Hematopoietic multipotent progenitor cell treated with erythropoietin and hydrocortisone succinate and interleukin-3 and kit ligand, for 17 days (in vitro differentiated cells): ENCODE results near the gene ACVR2B.

Experiments used
- DNase-seq: peaks from one replicate; pipeline ENCODE4 v3.0.0-alpha.2; 2015; ENCODE audit warnings: low spot score

The ACVR2B gene

GRCh38 chr3:38458796-38459498 lies 5.3 kb downstream of the ACVR2B start:
- no peak for DNase-seq

GRCh38 chr3:38459499-38460048 lies 5.9 kb downstream of the ACVR2B start:
- DNase-seq, result no peak

GRCh38 chr3:38460377-38461270 lies 6.9 kb downstream of the ACVR2B start:
- DNase-seq, result no peak

GRCh38 chr3:38465588-38466154 lies 12.0 kb downstream of the ACVR2B start:
- no peak for DNase-seq

- no peak for DNase-seq
Observed at GRCh38 chr3:38468765-38469164, 15.1 kb downstream of the ACVR2B start.

GRCh38 chr3:38469852-38470251 lies 16.2 kb downstream of the ACVR2B start:
- no peak for DNase-seq

- no peak for DNase-seq
Observed at GRCh38 chr3:38471260-38471857, 17.7 kb downstream of the ACVR2B start.

GRCh38 chr3:38472342-38472741 lies 18.7 kb downstream of the ACVR2B start:
- no peak for DNase-seq

GRCh38 chr3:38473229-38473628 lies 19.5 kb downstream of the ACVR2B start:
- no peak for DNase-seq

GRCh38 chr3:38474928-38475605 lies 21.4 kb downstream of the ACVR2B start:
- no peak for DNase-seq

- DNase-seq, result no peak
Observed at GRCh38 chr3:38475716-38476115, 22.0 kb downstream of the ACVR2B start.

- no peak for DNase-seq
Observed at GRCh38 chr3:38476157-38476756, 22.6 kb downstream of the ACVR2B start.

- no peak for DNase-seq
Observed at GRCh38 chr3:38477057-38477820, 23.5 kb downstream of the ACVR2B start.

GRCh38 chr3:38477839-38478450 lies 24.3 kb downstream of the ACVR2B start:
- no peak for DNase-seq

GRCh38 chr3:38478901-38479300 lies 25.2 kb downstream of the ACVR2B start:
- no peak for DNase-seq

GRCh38 chr3:38479431-38480092 lies 25.9 kb downstream of the ACVR2B start:
- DNase-seq, result peak; percentile 51

GRCh38 chr3:38480093-38480445 lies 26.4 kb downstream of the ACVR2B start:
- no peak for DNase-seq

- no peak for DNase-seq
Observed at GRCh38 chr3:38480930-38481329, 27.2 kb downstream of the ACVR2B start.

- no peak for DNase-seq
Observed at GRCh38 chr3:38482951-38483350, 29.3 kb downstream of the ACVR2B start.

GRCh38 chr3:38487323-38487722 lies 33.6 kb downstream of the ACVR2B start:
- DNase-seq, result no peak
